Lower leg skin (tissue), 3 donors: ENCODE results near the gene C16orf86.

Experiments used
- CTCF ChIP-seq, 3 donors: fragments of 450-650 bp; IDR thresholded peaks; one replicate each; pipeline ENCODE4 v1.5.1; 2016; ENCODE audit warnings: antibody characterized with exemption in 3 of 3, mild to moderate bottlenecking in 3 of 3, moderate library complexity in 2 of 3
- POLR2A ChIP-seq, 2 donors: fragments of 450-650 bp; IDR thresholded peaks; one replicate each; pipeline ENCODE4 v1.6.1; 2016 to 2017; ENCODE audit warnings: antibody characterized with exemption in 2 of 2, mild to moderate bottlenecking in 1 of 2, moderate library complexity in 1 of 2

- TF ChIP-seq POLR2A (IDR thresholded peaks at IDR 0.05) = no peak
- no peak for TF ChIP-seq CTCF (IDR thresholded peaks at IDR 0.05)
These were observed 19.4 kb upstream of the C16orf86 start for GRCh38 chr16:67647111-67647651.
